Mucosa of descending colon (tissue), 3 donors: ENCODE results near the gene SLC26A1. TPM values are rescaled to one million over a fixed set of nuclear protein-coding genes. Genes with fewer than 3 reads are reported as not detected.

Source experiments
- ATAC-seq: fragments of 200-7000 bp; cut with Tn5 transposase; one replicate; pipeline ENCODE4 v1.9.1; 2020; ENCODE audit warnings: mild to moderate bottlenecking, moderate library complexity
- DNase-seq, 3 donors: peaks; one replicate each; pipeline ENCODE4 v3.0.0-alpha.2; 2020
- H3K36me3 ChIP-seq: fragments of 200-600 bp; one replicate; pipeline ENCODE4 v1.8.0; 2021; ENCODE audit warnings: low read depth, mild to moderate bottlenecking
- H3K4me1 ChIP-seq: fragments of 200-600 bp; one replicate; pipeline ENCODE4 v1.8.0; 2021; ENCODE audit warnings: low read depth, mild to moderate bottlenecking
- H3K4me3 ChIP-seq: fragments of 200-600 bp; one replicate; pipeline ENCODE4 v1.8.0; 2021; ENCODE audit warnings: mild to moderate bottlenecking
- H3K9me3 ChIP-seq: fragments of 200-600 bp; one replicate; pipeline ENCODE4 v1.8.0; 2021; ENCODE audit warnings: mild to moderate bottlenecking
- CTCF ChIP-seq: fragments of 200-600 bp; IDR thresholded peaks from one replicate; pipeline ENCODE4 v1.8.0; 2022; ENCODE audit warnings: antibody characterized with exemption, mild to moderate bottlenecking
- intact Hi-C, 2 donors: fragments of 100-400 bp; cut with DNase I in 1 of 2; cut with micrococcal nuclease in 1 of 2; formaldehyde crosslinking; loops; one replicate each; pipeline versions ENCODE4 v1.11.0 to v1.11.1; 2022; cut with DNase I, micrococcal nuclease
- total RNA-seq, 3 donors: library from RNA; stranded (reverse); fragmentation: NEBNext Ultra II Directional in 2 of 3; extraction: Animal tissue kit (Norgen Biotek cat#: 25700) in 2 of 3; gene quantifications; one replicate each; pipeline versions ENCODE4 v1.2.1 to v1.2.4, GENCODE V29; 2021 to 2023
- donor health status: DM: no; HTN: no; CAD: no; lungs with moderate emphysema.
- donor health status: DM: no; HTN: no; CAD: no.
- donor health status: DM: no; HTN: yes; CAD: no.

Gene SLC26A1
- total RNA-seq, 3 donors from 2014 or later = 0.85 to 2.8 (median 1.9) TPM

- no peaks in the 10 kb centered on the region for H3K9me3 ChIP-seq
- intact Hi-C loops = no loop called here
- TF ChIP-seq CTCF = no peak
- ATAC-seq (no peak), DNase-seq (no peak)
- H3K4me3 ChIP-seq = no peak overlapping the region
- peaks cover 13% of the 10 kb centered on the region for H3K4me1 ChIP-seq
- H3K36me3 ChIP-seq = no peaks in the 10 kb centered on the region
Measured at GRCh38 chr4:965048-965765, 28.0 kb downstream of the SLC26A1 start.

- no peak for TF ChIP-seq CTCF
- no peak for ATAC-seq
- peaks cover 9% of the 10 kb centered on the region for H3K4me1 ChIP-seq
- intact Hi-C loops = no loop called here
- DNase-seq = no peak
- H3K9me3 ChIP-seq = no peaks in the 10 kb centered on the region
- no peak overlapping the region for H3K4me3 ChIP-seq
- no peaks in the 10 kb centered on the region for H3K36me3 ChIP-seq
Measured at GRCh38 chr4:964346-965025, 28.7 kb downstream of the SLC26A1 start.

DNA sequence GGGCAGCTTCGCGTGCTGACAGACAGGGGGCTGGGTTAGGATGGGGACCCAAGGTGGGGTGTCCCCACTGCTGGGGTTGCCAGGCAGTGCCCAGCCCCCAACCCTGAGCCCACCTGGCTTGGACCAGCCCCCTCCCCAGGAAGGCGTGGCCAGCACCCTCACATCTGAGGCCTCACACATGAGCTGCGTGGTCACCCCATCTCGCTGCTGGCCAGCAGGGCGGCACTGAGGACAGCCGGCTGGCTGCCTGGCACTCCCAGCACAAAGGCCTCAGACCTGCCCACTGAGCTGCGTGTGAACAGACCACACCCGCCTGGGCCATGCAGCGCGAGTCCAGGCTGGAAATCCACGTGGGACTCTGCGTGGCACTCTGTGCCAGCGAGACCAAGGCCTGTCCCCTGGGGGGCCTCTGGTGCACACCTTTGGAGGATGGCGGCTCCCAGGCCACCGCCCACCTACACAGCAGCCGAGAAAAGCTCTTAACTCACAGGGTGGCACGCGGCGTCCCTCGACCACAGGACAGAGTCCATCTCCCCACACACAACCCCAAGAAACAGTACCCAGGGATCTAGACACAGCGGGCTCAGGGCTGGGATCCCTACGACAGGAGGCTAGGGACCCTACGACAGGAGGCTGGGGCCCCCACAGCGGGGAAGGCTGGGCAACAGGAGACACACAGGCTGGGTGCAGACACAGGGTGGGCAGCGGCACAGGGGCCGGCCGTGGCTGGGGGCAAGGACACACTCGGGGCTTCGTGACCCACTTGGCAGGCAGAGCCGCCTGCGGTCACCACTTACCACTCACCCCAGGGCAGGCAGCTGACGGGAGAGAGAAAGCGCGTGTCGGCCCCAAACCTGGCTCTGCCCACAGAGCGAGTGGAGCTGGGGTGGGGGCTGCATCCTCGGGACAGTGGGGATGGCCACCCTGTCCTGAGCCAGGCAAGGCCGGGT is 29.7 kb downstream of the SLC26A1 start:
- Histone ChIP-seq H3K4me3 (no peak overlapping the region), H3K4me1 (peaks cover 6% of the 10 kb centered on the region), H3K36me3 (no peaks in the 10 kb centered on the region), H3K9me3 (no peaks in the 10 kb centered on the region)
- ATAC-seq (peak; percentile 74), DNase-seq (peak; percentile 51 to 77 (median 76))
- no peak for TF ChIP-seq CTCF
- intact Hi-C loops = no loop called here

DNA sequence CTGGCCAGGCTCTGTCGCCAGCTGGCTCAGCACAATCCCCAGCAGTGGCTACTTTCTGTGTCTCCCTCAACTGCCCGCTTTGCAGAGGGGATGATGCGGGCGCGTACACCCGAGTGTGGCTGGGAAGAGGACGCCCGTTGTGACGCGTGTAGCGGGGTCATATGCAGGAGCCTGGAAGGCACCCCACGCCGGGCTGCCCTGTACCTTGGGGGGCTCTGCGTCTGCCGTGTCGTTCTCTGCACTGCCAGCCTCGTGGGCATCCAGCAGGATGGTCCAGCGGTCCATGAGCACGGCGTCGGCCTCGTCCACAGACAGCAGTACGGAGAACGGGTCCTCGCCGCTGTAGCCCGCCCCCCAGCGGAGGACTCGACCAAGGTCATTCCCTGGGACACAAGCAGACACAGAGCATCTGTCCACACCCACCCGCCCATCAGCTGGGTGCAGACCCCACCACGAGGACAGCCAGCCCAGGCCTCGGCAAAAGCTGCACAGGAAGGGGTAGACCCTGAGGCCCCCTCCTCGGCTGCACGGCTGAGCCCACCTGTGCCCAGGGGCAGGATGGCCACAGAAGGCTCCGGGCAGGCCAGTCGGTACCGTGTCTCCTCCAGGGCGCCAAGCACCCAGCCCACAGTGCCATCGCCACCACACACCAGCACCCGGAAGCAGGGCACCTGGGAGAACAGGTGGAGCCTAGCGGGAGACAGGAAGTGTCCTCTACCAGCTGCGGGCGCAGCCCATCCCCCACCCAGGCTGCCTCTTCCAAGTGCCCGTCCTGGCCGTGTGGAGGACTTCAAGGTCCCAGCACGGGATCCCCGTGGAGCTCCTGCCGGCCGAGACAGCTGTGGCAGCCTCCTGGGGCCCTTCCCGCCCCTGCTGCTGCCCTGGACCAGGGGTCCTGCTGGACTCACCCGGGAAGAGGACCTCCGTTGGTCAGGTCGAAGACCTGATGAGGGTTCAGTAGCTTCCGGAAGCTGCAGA is 30.7 kb downstream of the SLC26A1 start:
- H3K36me3 ChIP-seq = no peaks in the 10 kb centered on the region
- intact Hi-C loops = no loop called here
- TF ChIP-seq CTCF = no peak
- no peaks in the 10 kb centered on the region for H3K9me3 ChIP-seq
- H3K4me1 ChIP-seq = peaks cover 6% of the 10 kb centered on the region
- H3K4me3 ChIP-seq = no peak overlapping the region
- ATAC-seq = peak; percentile 88
- peak; percentile 84 to 89 (median 86) for DNase-seq
